Sigmoid colon (tissue), 7 donors: ENCODE measurements around the gene ALG6. TPM values are rescaled to one million over a fixed set of nuclear protein-coding genes. Genes with fewer than 3 reads are reported as not detected.
A peak's percentile ranks its signal among the peaks of the same experiment; 100 is the strongest.

Source experiments
- DNase-seq: peaks from one replicate; pipeline ENCODE4 v3.0.0-alpha.2; 2019
- H3K27ac ChIP-seq, 4 donors: fragments of 200-600 bp; sonication (generic); one replicate each; pipeline ENCODE4 v1.5.1; 2016 to 2019; ENCODE audit warnings: mild to moderate bottlenecking in 1 of 4
- H3K27me3 ChIP-seq, 3 donors: fragments of 200-600 bp; sonication (generic); one replicate each; pipeline ENCODE4 v1.5.1; 2019; ENCODE audit warnings: mild to moderate bottlenecking in 1 of 3
- H3K36me3 ChIP-seq, 4 donors: fragments of 200-600 bp; sonication (generic); one replicate each; pipeline ENCODE4 v1.5.1; 2016 to 2019
- H3K4me1 ChIP-seq, 4 donors: fragments of 200-600 bp; sonication (generic); one replicate each; pipeline ENCODE4 v1.5.1; 2017 to 2019
- H3K4me3 ChIP-seq, 4 donors: fragments of 200-600 bp; sonication (generic); one replicate each; pipeline ENCODE4 v1.5.1; 2017 to 2019; ENCODE audit warnings: mild to moderate bottlenecking in 2 of 4, moderate library complexity in 1 of 4
- H3K9me3 ChIP-seq, 4 donors: fragments of 200-600 bp in 3 of 4; sonication (generic) in 3 of 4; one replicate each; pipeline versions ENCODE4 v1.5.1 to v1.6.1; 2013 to 2019
- EP300 ChIP-seq, 4 donors: sonication (generic); formaldehyde crosslinking; IDR thresholded peaks; one replicate each; pipeline ENCODE4 v1.6.1; 2017; ENCODE audit warnings: antibody characterized with exemption in 4 of 4
- POLR2A ChIP-seq, 2 donors: fragments of 450-650 bp; IDR thresholded peaks; one replicate each; pipeline ENCODE4 v1.6.1; 2016; ENCODE audit warnings: antibody characterized with exemption in 2 of 2, mild to moderate bottlenecking in 2 of 2, moderate library complexity in 2 of 2
- POLR2AphosphoS5 ChIP-seq, 4 donors: sonication (generic); formaldehyde crosslinking; IDR thresholded peaks; one replicate each; pipeline ENCODE4 v1.6.1; 2017; ENCODE audit warnings: antibody characterized with exemption in 4 of 4
- WGBS, 2 donors: extraction: QIAGEN DNeasy Blood & Tissue Kit; methylation state at CpG; one replicate each; pipeline ENCODE4 v1.1.7; 2013; 5-methylcytosine and 5-hydroxymethylcytosine counted together
- intact Hi-C: fragments of 100-400 bp; cut with DNase I; formaldehyde crosslinking; loops from one replicate; pipeline ENCODE4 v1.15.1; 2023
- polyA plus RNA-seq, 3 donors: library from polyadenylated mRNA; stranded (reverse); fragments of 200-250 nt; gene quantifications; one replicate each; pipeline ENCODE4 v1.2.3, GENCODE V29; 2013
- total RNA-seq, 4 donors: library from RNA; depleted of rRNA; stranded (reverse); fragments of >200 nt; gene quantifications; one replicate each; pipeline ENCODE4 v1.1.0, GENCODE V29; 2016
- TF ChIP-seq, protein P1 (sequence below), 4 experiments: fragments of 450-650 bp in 3 of 4; fragments of 200-600 bp in 1 of 4; IDR thresholded peaks; one replicate each; pipeline ENCODE4 v1.5.1; 2016 to 2019; ENCODE audit warnings: antibody characterized with exemption in 4 of 4, mild to moderate bottlenecking in 3 of 4, moderate library complexity in 2 of 4
- donor health status: healthy with polysubstance abuse.
- donor health status: Bipolar disorder and iron deficiency.
- donor health status: healthy.

Gene ALG6
- total and polyA plus RNA-seq, 7 donors, result 3.0 to 11.4 (median 6.3) TPM

DNA sequence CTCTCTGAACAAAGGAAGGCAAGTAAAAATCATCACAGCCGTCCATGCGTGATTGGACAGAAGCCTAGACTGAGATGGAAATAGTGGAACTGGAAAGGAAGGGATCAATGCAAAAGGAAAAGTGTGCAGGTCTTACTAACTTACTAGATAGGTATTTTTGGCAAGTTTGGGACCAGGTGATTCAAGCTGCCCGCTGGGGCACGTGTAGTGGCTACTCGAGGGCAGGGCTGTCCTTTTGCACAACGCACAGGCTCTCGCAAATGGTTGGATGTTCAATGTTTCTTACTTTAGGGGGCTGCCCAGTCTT lies 566 bp upstream of the ALG6 start:
- Histone ChIP-seq H3K27me3 (no peaks in the 10 kb centered on the region), H3K4me1 (peaks cover 0 to 16% (median 10%) of the 10 kb centered on the region in 4 donors), H3K27ac (peak overlapping the region; percentile 85 to 87 (median 86)), H3K36me3 (peaks cover 0 to 10% (median 4%) of the 10 kb centered on the region in 4 donors), H3K9me3 (no peaks in the 10 kb centered on the region), H3K4me3 (peak overlapping the region; percentile 81 to 90 (median 88))
- DNase-seq, result no peak
- TF ChIP-seq EP300 (IDR thresholded peaks at IDR 0.05), result no peak
- no peak for TF ChIP-seq POLR2A (IDR thresholded peaks at IDR 0.05)
- no peak for TF ChIP-seq POLR2AphosphoS5 (IDR thresholded peaks at IDR 0.05)
- TF ChIP-seq, protein P1, sequence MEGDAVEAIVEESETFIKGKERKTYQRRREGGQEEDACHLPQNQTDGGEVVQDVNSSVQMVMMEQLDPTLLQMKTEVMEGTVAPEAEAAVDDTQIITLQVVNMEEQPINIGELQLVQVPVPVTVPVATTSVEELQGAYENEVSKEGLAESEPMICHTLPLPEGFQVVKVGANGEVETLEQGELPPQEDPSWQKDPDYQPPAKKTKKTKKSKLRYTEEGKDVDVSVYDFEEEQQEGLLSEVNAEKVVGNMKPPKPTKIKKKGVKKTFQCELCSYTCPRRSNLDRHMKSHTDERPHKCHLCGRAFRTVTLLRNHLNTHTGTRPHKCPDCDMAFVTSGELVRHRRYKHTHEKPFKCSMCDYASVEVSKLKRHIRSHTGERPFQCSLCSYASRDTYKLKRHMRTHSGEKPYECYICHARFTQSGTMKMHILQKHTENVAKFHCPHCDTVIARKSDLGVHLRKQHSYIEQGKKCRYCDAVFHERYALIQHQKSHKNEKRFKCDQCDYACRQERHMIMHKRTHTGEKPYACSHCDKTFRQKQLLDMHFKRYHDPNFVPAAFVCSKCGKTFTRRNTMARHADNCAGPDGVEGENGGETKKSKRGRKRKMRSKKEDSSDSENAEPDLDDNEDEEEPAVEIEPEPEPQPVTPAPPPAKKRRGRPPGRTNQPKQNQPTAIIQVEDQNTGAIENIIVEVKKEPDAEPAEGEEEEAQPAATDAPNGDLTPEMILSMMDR (IDR thresholded peaks at IDR 0.05), result no peak
- intact Hi-C loops, result loop anchor here (2.0 to 10.0 kb wide), 2 partner anchors 44 to 932 kb away; partner anchors contain the start of genes FOXD3 and USP1
- WGBS, 2 donors, result 93 to 95% methylated on average over 7 of the region's 7 CpGs

DNA sequence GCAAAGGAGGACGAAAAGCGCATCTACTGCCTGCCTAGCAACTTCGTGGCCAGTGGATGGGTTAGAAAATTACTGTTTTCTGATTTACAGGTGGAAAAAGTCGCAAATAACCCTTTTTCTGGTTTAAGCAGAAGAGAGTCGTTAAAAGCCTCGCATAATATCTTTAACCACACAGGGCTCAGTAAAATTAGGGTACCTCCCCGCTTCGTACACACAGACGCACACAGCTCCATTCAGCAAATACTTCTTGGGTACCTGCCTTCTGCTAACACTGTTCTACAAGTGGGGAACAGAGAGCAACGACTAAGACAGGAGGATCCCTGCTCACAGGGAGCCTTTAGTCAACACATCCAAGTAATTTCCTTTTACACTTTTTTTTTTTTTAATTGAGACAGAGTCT lies 704 bp downstream of the ALG6 start:
- Histone ChIP-seq H3K9me3 (no peaks in the 10 kb centered on the region), H3K27ac (peak overlapping the region; percentile 85 to 87 (median 86)), H3K27me3 (no peaks in the 10 kb centered on the region), H3K4me3 (peak overlapping the region; percentile 81 to 90 (median 88)), H3K36me3 (peaks cover 0 to 16% (median 5%) of the 10 kb centered on the region in 4 donors), H3K4me1 (peaks cover 0 to 16% (median 10%) of the 10 kb centered on the region in 4 donors)
- WGBS, 2 donors, result 2 to 7% methylated on average over 10 of the region's 10 CpGs
- no peak for TF ChIP-seq EP300 (IDR thresholded peaks at IDR 0.05)
- TF ChIP-seq, protein P1 (IDR thresholded peaks at IDR 0.05), result no peak
- no peak for TF ChIP-seq POLR2A (IDR thresholded peaks at IDR 0.05)
- TF ChIP-seq POLR2AphosphoS5 (IDR thresholded peaks at IDR 0.05), result no peak
- DNase-seq, result no peak
- intact Hi-C loops, result loop anchor here (2.0 to 10.0 kb wide), 2 partner anchors 155 to 933 kb away; partner anchors contain the start of genes EFCAB7, ITGB3BP and USP1

DNA sequence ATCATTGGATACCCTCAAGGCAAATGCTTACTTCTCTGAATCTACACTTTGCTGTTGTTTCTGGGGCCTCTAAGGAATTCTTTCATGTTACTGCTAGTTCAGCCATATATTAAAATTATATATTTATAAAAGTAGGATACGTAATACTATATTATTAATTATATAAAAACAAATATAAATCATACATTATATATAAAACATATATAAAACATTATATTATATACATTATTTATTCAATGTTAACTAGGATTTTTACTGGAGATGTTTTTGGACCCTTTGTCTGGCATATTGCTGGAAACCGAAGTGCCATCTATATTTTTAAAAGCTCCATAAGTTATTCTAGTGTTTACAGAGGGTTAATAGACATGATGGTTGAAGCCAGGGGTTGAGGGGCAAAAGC lies 12.2 kb downstream of the ALG6 start:
- H3K27me3 ChIP-seq, result no peaks in the 10 kb centered on the region
- H3K27ac ChIP-seq, result no peak overlapping the region
- no peak for TF ChIP-seq POLR2A (IDR thresholded peaks at IDR 0.05)
- TF ChIP-seq POLR2AphosphoS5 (IDR thresholded peaks at IDR 0.05), result no peak
- no peak for TF ChIP-seq EP300 (IDR thresholded peaks at IDR 0.05)
- TF ChIP-seq, protein P1 (IDR thresholded peaks at IDR 0.05), result no peak
- 96 to 98% methylated on average over 2 of the region's 2 CpGs for WGBS, 2 donors
- peaks cover 0 to 11% (median 0%) of the 10 kb centered on the region in 4 donors for H3K36me3 ChIP-seq
- no peak overlapping the region for H3K4me3 ChIP-seq
- intact Hi-C loops, result no loop called here
- DNase-seq, result no peak
- H3K9me3 ChIP-seq, result no peaks in the 10 kb centered on the region
- H3K4me1 ChIP-seq, result no peaks in the 10 kb centered on the region

DNA sequence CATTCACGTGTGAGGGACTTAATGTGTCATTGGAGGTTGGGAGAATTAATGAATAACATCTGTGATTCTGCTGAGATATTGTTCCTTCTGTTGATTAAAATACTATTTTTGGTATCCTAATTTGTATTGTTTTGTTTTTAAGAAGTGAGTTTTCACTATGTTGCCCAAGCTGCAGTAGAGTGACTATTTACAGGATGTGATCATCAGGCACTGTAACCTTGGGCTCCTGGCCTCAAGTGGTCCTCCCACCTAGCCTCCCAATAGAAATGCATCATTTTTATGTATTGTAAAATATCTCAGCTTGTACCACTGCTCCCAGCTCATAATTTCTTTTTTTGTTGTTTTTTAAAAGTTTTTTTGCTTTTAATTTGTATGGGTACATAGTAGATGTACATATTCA lies 14.3 kb downstream of the ALG6 start:
- TF ChIP-seq POLR2A (IDR thresholded peaks at IDR 0.05) (no peak), POLR2AphosphoS5 (IDR thresholded peaks at IDR 0.05) (no peak), EP300 (IDR thresholded peaks at IDR 0.05) (no peak)
- TF ChIP-seq, protein P1 (IDR thresholded peaks at IDR 0.05), result no peak
- Histone ChIP-seq H3K27ac (no peak overlapping the region), H3K4me3 (no peak overlapping the region), H3K27me3 (no peaks in the 10 kb centered on the region), H3K4me1 (no peaks in the 10 kb centered on the region), H3K9me3 (no peaks in the 10 kb centered on the region), H3K36me3 (peaks cover 0 to 6% (median 0%) of the 10 kb centered on the region in 4 donors)
- 85 to 94% methylated on average over 1 of the region's 1 CpG for WGBS, 2 donors
- intact Hi-C loops, result no loop called here
- DNase-seq, result no peak

DNA sequence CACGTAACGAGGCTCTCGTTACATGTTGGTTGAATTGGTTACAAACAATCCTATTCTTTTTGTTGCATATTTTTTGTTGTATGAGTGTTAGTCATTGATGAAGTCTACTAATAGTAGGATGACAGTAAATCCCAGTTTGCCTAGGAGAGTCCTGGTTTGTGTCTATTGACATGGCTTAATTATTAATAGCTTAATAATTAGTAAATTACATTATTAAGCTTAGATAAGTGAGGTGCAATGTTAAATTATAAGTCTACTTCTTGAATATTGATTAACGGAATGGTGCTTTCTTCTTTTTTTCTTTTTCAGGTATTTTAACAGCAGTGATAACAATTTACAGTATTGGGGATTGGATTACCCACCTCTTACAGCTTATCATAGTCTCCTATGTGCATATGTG lies 34.5 kb downstream of the ALG6 start:
- Histone ChIP-seq H3K36me3 (peaks cover 0 to 22% (median 2%) of the 10 kb centered on the region in 4 donors), H3K27ac (no peak overlapping the region), H3K4me1 (no peaks in the 10 kb centered on the region), H3K9me3 (no peaks in the 10 kb centered on the region), H3K4me3 (no peak overlapping the region), H3K27me3 (no peaks in the 10 kb centered on the region)
- TF ChIP-seq POLR2AphosphoS5 (IDR thresholded peaks at IDR 0.05) (no peak), POLR2A (IDR thresholded peaks at IDR 0.05) (no peak), EP300 (IDR thresholded peaks at IDR 0.05) (no peak)
- TF ChIP-seq, protein P1 (IDR thresholded peaks at IDR 0.05), result no peak
- WGBS, 2 donors, result 72 to 98% methylated on average over 4 of the region's 4 CpGs
- no peak for DNase-seq
- intact Hi-C loops, result no loop called here
